NCI-H526 treated with DMSO at 0.1 percent for 48 hours (cell line): ENCODE results near the gene CRLF1.

Experiments used
- DNase-seq: peaks from one replicate; lab custom pipeline; 2025; lab: John Stamatoyannopoulos, UW

The CRLF1 gene, protein sequence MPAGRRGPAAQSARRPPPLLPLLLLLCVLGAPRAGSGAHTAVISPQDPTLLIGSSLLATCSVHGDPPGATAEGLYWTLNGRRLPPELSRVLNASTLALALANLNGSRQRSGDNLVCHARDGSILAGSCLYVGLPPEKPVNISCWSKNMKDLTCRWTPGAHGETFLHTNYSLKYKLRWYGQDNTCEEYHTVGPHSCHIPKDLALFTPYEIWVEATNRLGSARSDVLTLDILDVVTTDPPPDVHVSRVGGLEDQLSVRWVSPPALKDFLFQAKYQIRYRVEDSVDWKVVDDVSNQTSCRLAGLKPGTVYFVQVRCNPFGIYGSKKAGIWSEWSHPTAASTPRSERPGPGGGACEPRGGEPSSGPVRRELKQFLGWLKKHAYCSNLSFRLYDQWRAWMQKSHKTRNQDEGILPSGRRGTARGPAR

DNA sequence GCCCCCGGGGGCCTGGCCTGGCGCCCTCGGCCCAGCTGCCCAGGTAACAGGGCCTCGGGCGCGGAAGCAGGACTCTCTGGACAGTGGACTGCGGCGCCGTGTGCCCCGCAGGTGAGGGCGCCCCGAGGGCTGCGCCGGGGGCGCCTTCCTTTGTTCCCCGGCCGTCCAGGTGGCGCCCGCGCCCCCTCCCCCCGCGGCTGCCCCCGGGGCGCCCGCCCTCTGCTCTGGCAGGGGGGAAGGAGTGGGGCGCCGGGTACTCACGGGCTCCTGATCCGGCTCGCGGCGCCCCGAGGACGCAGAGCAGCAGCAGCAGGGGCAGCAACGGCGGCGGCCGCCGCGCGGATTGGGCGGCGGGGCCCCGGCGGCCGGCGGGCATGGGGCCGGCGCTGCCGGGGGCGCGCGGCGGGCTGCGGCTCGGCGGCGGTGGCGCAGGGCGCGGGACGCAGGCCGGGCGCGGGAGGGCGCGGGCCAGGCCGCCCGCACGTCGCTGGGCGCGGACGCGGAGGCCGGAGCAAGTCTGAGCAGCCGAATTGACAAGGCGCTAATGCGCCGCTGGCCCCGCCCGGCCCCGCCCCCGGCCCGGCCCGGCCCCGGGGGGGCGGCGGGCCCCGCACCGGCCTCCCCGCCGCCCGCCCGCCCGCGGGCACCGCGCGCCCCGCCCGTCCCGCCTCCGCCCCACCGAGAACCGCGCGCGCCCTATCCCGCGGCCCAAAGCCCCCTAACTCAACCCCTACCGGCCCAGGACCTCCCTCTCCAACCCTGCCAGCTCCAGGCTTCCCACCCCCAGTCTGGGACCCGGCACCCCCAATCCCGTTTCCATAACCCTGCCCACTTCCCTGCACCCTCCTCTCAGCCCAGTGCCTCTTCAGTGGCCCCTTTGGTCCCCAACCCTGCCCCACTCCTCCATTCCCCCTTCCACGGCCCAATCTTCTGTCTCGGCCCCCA, at the start of gene CRLF1:
Gene CRLF1 (minus strand): TSS at position 519 of the 945 bp plus-strand sequence. CDS start 143 bp downstream, at position 376.
- DNase-seq, result no peak

DNA sequence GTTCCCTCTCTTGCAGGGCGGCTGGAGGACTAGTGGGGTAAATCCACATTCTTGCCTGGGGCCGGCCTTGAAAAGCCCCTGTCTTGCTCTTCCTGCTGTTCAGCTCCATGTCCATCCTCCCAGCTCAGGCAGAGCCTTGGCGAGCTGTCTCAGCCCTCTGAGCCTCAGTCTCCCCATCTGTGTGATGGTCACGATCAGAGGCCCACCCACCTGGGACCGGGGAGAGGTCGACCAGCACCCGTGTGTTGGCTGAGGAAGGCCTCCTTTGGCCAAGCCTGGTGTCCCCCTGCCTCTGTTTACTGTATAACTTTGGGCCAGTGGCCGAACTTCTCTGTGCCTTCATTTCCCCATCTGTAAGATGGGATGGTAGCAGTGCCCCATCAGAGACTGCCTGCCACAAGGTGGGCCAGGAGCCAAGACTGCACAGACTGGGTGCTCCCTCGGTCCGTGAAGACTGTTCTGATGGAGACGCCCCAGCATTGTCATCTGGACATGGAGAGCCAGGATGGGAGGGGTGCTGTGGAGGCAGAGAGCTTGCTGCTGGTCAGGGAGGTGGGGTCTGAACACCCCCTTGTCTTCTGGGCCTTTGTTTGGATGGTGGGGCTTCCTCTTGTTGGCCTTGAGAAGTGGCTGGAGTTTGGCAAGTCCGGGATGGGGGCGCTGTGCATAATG, 48.7 kb upstream of the CRLF1 start:
- no peak for DNase-seq

DNA sequence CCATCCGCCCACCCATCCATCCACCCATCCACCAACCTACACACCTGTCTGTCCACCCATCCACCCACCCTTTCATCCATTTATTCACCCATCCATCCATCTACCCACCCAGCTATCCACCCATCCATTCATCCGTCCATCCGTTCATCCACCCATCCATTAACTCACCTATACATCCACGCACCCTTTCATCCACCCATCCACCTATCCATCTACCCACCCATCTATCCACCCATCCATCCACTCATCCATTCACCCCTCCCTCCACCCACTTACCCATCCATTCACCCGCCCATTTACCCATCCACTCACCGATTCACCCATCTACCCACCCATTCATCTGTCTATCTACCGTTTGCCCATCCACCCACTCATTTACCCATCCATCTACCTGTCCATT, 47.9 kb upstream of the CRLF1 start:
- no peak for DNase-seq

DNA sequence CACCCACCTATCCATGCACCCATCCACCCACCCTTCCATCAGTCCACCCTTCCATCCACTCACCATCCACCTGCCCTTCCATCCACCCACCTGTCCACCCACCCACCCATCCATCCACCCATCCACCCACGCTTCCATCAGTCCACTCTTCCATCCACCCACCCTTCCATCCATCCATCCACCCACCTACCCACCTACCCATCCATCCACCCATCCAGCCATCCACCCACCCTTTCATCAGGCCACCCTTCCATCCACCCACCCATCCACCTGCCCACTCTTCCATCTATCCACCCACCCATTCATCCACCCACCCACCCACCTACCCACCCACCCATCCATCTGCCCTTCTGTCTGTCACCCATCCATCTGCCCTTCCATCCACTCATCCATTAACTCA, 47.3 kb upstream of the CRLF1 start:
- no peak for DNase-seq

DNA sequence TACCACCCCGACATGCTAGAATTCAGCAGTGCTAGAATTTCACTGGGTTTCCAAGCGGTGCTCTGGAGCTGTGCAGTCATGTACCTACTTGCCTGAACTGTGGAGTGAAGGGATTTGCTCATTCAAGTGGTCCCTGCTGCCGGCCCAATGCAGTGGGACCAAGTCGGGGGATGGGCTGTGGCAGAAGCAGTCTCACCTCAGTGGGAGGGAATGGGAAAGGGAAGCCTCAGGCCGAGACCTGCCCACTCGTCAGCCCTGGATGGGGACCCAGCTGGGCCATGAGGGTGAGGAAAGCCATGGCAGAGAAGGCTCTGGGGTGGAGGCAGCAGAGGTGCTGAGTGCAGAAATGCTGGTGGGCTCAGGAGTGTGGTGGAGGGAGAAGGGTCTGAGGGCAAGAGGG, 45.1 kb upstream of the CRLF1 start:
- DNase-seq, result no peak

DNA sequence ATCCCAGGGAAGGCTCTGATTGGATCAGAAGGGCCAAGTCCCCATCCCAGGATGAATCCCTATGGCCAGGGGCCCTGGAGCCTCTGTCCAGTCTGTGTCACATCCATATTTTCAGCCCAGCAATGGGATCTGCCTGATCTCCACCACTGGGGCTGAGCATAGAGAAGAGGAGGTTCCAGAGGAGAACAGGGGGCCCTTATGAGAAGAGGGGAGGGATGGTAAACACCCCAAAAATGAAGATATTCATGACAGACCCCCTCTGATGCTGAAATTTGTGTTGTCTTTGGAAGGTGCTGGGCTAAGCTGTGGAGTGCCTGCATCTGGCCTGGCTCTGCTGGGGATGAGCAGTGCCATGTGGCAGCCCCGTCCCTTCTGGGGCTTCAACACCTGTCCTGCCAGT, 44.7 kb upstream of the CRLF1 start:
- no peak for DNase-seq

DNA sequence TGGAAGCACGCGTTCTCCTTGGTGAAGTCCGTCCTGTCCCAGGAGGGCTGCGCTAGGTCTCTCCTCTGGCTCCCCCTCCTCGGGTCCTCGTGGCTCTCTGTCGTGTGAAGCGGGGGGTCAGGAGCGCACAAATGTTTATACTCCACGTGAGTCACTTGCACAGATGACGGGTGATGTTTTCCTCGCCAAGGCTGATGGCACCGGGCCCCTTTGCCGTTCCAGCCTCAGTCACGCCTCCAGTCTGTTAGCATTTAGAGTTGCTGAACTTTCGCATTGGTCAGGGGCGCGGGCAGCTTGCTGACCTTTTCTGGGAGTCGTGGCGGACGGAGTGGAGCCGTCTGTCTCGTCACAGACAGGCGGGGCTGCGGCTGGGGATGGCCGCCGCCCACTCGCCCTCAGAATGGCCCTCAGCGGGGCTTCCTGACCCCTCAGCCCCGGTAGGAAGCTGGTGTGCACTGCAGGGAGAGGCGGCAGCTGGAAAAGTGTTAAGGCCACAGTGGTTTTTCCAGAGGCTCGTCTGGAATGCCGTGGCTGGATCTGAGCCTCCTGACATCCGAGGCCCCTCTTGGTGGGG, 44.0 kb upstream of the CRLF1 start:
- no peak for DNase-seq

DNA sequence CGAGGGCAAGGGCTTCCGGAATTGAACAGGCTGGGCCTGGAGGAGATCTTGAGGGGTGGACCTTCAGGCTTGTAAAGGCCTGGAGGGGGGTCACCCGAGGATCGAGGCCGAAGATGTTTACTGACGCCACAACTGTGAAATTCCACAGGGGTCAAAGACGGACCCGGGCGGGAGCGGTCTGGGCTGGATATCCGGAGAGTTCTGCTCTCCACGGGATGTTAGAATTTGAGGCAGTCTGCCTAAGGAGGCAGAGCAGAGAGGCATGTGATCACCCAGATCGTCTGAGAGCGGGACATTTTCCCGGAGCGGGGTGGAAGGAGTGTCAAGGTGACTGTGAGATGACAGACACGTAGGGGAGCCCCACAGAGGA, 43.4 kb upstream of the CRLF1 start:
- no peak for DNase-seq

DNA sequence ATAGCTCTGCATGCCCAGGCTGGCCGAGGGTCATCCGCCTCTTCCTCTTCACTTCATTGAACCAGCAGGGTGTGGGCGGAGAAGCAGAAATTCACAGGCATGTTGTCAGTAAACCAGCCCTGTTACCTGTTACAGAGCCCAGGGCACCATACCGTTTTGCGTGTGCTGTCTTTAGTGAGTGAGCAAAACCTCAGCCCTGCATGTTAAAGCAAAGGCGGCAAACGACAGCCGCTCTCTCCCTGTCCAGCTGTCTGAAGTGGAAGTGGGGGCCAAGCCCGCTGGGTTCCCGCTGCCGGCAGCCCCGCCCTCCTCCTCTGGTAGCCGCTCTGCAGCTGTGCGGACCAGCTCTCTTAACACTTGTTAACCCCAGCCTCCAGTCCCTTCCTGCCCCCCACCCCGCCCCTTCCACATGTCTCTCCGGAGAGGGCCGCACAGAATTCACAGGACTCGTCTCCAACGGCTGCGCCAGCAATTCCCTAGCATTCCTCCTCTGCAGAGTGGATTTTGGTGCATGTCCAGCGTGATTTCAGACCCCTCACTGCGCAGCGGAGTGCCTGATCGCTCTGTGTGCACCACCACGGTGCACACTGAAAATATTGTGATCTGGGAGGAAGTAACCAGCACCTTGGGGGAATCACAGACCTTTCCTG, 42.9 kb upstream of the CRLF1 start:
- no peak for DNase-seq

DNA sequence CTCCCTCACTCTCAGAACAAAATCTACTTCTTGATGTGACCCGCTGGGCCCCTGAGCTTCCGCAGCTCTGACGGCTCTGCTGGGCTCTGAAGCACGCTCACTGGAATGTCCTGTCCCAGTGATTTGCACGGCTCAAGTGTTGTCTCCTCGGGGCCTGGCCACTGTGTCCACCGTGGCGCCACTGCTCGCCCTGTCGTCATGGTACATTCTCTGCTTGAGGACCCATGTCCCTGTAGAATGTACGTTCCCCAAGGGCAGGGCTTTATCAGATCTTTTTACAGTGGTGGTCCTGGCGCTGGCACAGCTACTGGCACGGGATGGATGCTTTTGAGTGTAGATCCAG, 42.3 kb upstream of the CRLF1 start:
- no peak for DNase-seq

DNA sequence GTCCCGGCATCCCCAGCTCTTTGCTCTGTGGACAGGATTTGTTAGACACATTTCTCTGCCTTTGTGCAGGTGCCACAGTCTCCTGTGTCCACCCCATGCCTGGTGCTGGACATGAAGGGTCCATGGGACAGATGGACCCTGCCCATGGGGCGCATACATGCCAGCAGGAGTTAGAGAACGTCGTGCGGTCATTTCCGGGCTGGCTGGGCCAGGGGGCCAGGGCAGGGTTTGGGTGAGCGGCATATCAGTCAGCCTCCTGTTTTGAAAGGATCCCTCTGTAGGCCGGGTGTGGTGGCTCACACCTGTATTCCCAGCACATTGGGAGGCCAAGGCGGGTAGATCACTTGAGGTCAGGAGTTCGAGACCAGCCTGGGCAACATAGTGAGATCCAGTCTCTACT, 41.2 kb upstream of the CRLF1 start:
- no peak for DNase-seq

DNA sequence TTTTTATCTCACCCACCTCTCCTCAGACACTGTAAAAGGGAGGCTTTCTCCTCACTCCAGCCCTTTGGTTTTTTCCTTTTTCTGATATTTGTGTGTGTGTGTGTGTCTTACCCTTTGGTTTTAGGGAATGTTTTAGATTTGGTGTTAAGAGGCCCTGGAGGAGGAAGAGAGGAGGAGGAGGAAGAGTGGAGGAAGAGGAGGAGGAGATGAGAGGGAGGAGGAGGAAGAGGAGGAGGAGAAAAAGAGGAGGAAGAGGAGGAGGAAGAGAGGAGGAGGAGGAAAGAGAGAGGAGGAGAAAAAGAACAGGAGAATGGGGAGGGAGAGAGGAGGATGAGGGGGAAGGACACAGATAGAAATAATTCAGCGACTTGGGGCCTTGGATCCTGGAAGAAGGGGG, 40.8 kb upstream of the CRLF1 start:
- no peak for DNase-seq

DNA sequence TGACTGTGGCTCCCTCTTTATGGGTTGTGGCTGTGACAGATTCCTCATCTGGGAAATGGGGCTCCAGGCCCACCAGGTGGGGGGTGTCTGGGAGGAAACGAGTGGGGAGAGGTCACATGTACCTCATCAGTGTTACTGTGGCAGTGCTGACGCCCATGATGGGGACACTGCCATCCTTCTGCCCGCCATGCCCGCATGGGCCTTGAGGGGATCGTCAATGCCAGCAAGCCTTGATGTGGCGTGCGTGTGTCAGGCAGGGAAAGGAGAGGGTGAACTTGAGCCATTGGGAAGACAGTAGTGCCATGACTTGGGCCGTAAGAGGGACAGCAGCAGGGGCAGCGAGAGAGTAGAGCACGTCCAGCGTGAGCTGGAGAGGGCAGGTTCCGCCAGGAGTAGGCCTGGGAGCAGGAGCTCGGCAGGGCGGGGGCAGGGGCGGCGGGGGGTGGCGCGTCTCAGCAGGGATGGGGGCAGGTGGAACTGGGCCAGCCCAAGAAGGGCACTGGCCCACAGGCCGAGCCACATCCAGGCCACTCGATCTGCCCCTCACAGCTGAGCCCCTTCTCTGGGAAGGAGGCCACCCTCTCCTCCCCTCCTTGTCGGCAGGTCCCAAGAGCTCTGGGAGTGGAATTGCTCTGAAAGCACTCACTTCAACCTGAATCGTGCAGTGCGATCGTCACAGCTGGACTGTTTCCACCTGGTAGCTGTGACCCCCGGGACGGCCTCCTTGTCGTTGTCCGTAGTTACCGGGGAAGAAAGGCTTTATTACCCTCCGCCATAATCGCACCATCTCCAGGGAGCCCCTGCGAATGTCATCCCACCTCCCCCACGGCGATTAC, 40.2 kb upstream of the CRLF1 start:
- DNase-seq, result no peak

DNA sequence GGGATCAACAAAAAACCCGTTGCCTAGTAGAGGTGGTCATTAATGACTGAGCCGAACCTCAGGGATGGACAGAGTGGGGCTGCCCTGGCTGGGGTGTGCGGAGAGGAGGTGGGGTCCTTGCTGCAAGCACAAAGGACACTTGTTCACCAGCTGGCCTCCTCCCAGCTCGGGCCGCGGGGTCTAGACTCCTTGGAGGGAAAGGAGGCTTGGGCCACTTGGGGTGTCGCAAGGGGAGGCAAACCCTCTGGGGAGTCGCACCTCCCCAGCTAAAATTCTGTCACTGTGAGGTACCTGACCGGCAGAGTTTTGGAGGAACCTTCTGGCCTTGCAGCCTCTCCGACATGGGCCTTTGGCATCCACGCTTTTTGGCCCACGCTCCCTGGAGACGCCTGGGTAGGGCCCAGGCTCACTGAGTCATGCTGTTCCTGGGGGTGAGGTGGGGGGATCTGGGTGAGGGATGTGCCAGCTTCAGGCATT, 38.5 kb upstream of the CRLF1 start:
- no peak for DNase-seq

DNA sequence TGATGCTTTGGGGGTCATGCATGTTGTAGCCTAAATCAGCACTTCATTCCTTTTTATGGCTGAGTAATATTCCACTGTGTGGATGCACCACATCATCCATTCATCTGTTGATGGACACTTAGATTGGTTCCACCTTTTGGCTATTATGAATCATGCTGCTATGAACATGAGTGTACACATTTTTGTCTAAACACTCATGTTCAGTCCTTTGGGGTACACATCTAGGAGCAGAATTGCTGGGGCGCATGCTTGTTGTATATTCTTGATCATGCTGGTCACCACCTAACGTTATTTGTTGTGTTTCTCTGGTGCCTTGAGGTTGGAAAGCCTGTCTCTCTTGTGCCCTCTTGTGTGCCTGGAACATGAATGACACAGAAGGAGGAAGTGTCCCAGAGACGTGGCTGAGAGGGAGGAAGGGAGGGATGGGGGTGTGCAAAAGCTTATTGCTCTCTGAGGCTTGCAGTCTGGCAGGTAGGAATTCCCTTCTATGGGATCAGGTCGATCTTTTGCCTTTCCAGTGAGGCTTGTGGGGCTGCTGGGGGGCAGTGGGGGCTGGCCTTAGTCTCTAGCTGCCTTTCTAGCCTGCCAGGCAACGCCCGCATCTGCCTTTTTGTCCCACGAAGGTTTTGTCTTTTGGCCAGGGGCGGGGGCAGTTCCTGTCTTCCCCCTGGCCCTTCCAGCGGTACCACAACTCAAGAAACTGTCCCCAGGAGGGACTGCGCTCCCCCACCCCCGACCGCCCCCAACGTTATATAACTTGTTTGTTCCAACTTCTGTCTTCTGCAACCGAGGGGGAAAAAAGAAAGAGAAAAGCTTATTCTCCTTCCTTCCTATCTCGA, 37.8 kb upstream of the CRLF1 start:
- DNase-seq, result no peak

DNA sequence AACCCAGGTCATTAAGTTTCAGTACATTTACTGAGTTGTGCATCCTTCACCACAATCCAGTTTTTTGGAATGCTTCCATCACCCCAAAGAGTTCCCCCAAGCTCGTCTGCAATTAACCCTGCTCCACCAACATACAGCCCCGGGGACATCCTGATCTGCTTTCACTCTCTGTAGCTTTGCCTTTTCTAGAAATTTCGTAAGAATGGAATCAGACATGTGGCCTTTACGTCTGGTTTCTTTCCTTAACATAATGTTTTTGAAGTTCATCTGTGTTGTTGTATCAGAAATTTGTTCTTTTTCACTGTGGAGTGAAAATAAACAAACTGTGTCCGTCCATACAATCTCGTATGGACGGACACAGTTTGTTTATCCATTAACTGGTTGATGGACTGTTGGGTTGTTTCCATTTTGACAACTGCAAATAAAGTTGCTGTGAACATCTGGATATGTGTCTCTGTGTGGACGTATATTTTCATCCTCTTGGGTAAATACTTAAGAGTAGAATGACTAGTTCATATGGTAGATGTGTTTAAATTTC, 33.2 kb upstream of the CRLF1 start:
- no peak for DNase-seq

DNA sequence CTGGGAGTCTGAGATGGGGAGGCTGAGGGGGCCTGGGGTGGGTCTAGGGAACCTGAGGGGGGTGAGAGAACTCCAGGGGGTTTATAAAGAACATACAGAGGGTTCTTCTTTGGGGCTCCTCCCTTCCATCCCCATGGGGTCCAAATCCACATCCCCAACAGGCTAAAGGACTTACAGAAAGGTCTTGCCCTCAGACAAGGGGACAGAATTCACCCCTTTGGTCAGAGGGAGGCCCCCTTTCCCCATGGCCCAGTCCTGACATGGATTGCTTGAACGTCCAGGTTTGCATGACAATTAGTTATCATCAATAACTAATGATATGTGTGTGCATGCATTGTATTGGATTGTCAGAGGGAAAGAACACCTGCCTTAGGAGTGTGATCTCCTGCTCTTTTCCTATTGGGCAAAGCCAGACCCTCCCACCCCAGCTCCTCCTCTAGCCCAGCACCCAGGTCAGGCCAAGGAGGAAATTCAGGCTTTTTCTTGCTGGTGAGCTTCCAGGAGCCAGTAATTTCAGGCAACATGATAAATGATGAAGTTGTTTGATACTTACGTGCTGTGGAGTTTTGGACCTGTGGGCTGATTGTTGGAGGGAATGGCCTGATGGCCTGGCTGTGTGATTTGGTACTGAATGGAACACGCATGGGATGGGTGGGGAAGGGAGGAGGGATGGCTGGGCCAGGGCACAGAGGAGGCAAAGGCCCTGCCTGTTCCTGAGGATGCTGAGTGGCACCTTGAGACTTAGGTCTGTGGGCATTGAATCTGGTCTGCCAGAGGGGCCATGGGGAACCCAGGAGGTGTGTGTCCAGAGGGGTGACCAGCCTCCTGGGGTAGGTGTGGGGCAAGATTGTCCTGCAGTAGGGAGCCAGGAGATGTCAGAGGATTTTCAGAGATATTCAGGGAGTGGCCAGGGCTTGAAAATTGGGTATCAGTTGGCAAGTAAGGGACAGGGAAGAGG, 31.4 kb upstream of the CRLF1 start:
- no peak for DNase-seq

DNA sequence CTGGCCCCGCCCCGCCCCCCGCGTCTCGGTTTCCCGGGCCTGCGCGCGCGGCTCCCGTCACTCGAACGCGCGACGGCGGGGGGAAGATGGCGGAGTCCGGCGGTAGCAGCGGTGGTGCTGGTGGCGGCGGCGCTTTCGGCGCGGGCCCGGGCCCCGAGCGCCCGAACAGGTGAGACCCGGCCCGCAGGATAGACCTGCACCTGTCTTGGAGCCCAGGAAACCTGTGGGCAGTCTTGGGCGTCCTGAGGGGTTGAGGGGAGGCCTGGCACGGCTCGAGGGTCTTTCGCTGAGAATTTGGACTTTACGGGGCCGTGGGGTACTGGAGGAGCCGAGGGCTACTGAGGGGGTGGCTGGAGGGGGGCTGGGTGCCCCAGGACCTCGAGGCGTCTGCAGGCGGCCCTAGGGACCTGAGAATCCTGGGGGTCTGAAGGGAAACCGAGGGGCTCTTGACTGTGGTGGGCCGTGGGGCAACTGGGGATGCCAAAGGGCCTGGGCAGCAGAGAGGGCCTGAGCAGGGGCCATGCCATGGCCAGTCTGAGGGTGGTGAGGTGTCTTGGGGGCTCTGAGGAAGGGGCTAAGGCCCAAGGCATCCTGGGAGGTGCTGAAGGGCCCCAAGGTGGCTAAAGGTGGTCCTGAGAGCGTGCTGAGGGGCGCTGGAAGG, 30.5 kb upstream of the CRLF1 start, which contains the start of gene KLHL26:
Gene KLHL26 (plus strand): TSS at position 60 of the 661 bp plus-strand sequence. CDS start 27 bp downstream, at position 87.
- no peak for DNase-seq
